ENCODE data around the gene CDCA4. TPM values are rescaled to one million over a fixed set of nuclear protein-coding genes. Genes with fewer than 3 reads are reported as not detected.
"Not testable (repeated sequence)": the region's sequence is repeated elsewhere in the genome, so short reads cannot be mapped to it uniquely, and the experiment has no call there.

Gene CDCA4
- total RNA-seq, 2 donors from 2014 or later = 46.6 to 65.1 TPM

DNA sequence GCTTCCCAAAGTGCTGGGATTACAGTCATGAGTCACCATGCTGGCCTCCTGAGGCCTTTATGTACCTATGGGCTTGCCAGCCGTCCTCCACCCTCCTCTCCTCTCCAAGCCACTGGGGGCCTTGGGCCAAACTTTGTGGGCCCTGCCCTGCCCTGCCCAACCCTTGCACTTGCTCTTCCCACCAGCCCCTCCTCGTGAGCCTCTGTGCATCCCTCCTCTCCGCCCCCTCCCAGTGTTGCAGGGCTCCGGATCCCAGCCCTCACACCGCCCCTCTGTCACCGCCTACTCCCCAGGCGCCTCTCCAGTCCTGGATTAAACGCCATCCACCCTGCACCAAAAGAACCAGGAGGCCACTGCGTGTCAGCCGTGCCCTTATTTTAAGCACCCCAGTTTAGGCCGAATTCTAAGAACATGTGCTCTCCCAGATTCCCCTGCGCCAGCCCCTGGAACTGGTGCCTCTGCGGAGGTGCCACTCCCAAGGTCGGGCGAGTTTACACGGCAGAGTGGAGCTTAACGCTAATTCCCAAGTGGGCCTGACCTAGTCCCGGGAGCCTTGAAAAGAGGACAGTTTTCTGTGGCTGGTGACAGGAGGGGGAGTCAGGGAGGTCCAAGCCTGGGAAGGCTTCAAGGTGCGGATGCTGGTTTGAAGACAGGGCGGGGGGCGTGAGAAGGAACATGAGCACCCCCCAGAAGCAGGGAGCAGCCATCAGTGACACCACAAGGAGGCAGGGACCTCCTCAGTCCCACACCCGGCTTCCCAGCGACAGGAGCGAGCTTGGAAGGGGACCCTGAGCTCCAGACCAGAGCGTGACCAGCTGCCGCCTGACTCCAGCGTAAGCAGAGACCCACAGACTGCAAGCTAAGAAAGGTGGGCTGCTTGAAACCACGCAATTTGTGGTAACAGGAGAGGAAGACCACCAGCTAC, 21.2 kb upstream of the CDCA4 start:
- Mint-ChIP-seq H3K36me3 (ENCODE audit: low read depth) (no peaks in the 10 kb centered on the region), H3K27ac (no peak overlapping the region)

DNA sequence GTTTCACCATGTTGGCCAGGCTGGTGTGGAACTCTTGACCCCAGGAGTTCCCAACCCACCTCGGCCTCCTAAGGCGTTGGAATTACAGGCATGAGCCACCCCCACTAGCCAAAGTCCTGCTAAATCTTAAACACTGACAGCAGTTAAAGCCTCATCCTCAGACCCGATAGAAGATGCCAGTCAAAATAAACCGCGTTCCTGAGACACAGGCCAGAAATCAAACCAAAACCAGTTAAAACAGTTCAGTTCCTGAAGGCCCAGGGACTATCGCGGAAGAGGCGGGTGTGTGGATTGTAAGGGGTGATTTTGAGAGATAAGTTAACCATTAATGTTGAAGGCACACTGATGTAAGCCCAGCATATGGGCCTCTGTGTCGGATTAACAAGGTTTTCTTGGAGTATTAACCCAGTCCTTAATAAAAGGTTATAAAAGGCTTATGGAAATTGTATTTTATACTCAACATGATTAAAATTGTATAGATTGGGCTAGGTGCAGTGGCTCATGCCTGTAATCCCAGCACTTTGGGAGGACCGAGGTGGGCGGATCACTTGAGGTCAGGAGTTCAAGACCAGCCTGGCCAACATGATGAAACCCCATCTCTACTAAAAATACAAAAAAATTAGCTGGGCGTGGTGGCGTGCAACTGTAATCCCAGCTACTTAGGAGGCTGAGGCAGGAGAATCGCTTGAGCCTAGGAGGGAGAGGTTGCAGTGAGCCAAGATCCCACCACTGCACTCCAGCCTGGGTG, 18.7 kb upstream of the CDCA4 start:
- Mint-ChIP-seq H3K4me3 (no peak overlapping the region), H3K36me3 (ENCODE audit: low read depth) (no peaks in the 10 kb centered on the region), H3K27me3 (ENCODE audit: insufficient read depth) (peaks cover 26% of the 10 kb centered on the region), H3K9me3 (no peaks in the 10 kb centered on the region), H3K4me1 (peaks cover 7% of the 10 kb centered on the region), H3K27ac (no peak overlapping the region)
- H3K27ac ChIP-seq (ENCODE audit: low read depth, low read length) = no peak overlapping the region
- H3K4me3 ChIP-seq (ENCODE audit: low read length) = no peak overlapping the region
- H3K9ac ChIP-seq (ENCODE audit: extremely low read depth, low read length, poor library complexity, severe bottlenecking) = no peak overlapping the region
- WGBS, 2 experiments (ENCODE audit: insufficient coverage in 1 of 2, insufficient read length in 1 of 2) = 89 to 90% methylated on average over 12 to 14 of the region's 14 CpGs
- TF ChIP-seq, protein P1, sequence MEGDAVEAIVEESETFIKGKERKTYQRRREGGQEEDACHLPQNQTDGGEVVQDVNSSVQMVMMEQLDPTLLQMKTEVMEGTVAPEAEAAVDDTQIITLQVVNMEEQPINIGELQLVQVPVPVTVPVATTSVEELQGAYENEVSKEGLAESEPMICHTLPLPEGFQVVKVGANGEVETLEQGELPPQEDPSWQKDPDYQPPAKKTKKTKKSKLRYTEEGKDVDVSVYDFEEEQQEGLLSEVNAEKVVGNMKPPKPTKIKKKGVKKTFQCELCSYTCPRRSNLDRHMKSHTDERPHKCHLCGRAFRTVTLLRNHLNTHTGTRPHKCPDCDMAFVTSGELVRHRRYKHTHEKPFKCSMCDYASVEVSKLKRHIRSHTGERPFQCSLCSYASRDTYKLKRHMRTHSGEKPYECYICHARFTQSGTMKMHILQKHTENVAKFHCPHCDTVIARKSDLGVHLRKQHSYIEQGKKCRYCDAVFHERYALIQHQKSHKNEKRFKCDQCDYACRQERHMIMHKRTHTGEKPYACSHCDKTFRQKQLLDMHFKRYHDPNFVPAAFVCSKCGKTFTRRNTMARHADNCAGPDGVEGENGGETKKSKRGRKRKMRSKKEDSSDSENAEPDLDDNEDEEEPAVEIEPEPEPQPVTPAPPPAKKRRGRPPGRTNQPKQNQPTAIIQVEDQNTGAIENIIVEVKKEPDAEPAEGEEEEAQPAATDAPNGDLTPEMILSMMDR (conservative IDR thresholded peaks at IDR 0.05) = no peak
- no peaks in the 10 kb centered on the region for H3K4me1 ChIP-seq (ENCODE audit: control insufficient read depth, insufficient read depth, low read length)
- H3K36me3 ChIP-seq (ENCODE audit: control insufficient read depth, insufficient read depth, low read length) = no peaks in the 10 kb centered on the region
- H3K27me3 ChIP-seq (ENCODE audit: control insufficient read depth, insufficient read depth, low read length, poor library complexity, severe bottlenecking) = peaks cover 11% of the 10 kb centered on the region
- H3K9me3 ChIP-seq (ENCODE audit: control insufficient read depth, low read length) = no peaks in the 10 kb centered on the region
- DNase-seq = no peak

More for the DNA sequence above, 21.2 kb upstream of the CDCA4 start:
- no peak overlapping the region for H3K9ac ChIP-seq (ENCODE audit: extremely low read depth, low read length, poor library complexity, severe bottlenecking)
- no peak overlapping the region for H3K4me3 Mint-ChIP-seq
- DNase-seq = no peak
- no peaks in the 10 kb centered on the region for H3K4me1 ChIP-seq (ENCODE audit: control insufficient read depth, insufficient read depth, low read length)
- no peaks in the 10 kb centered on the region for H3K36me3 ChIP-seq (ENCODE audit: control insufficient read depth, insufficient read depth, low read length)
- H3K9me3 ChIP-seq (ENCODE audit: control insufficient read depth, low read length) = no peaks in the 10 kb centered on the region
- H3K4me1 Mint-ChIP-seq = peaks cover 7% of the 10 kb centered on the region
- peaks cover 9% of the 10 kb centered on the region for H3K27me3 ChIP-seq (ENCODE audit: control insufficient read depth, insufficient read depth, low read length, poor library complexity, severe bottlenecking)
- WGBS, 2 experiments (ENCODE audit: insufficient coverage in 1 of 2, insufficient read length in 1 of 2) = 86 to 92% methylated on average over 22 to 28 of the region's 28 CpGs
- TF ChIP-seq, protein P1 (conservative IDR thresholded peaks at IDR 0.05) = no peak
- no peak overlapping the region for H3K4me3 ChIP-seq (ENCODE audit: low read length)
- H3K27me3 Mint-ChIP-seq (ENCODE audit: insufficient read depth) = peaks cover 25% of the 10 kb centered on the region
- H3K27ac ChIP-seq (ENCODE audit: low read depth, low read length) = no peak overlapping the region
- H3K9me3 Mint-ChIP-seq = no peaks in the 10 kb centered on the region

DNA sequence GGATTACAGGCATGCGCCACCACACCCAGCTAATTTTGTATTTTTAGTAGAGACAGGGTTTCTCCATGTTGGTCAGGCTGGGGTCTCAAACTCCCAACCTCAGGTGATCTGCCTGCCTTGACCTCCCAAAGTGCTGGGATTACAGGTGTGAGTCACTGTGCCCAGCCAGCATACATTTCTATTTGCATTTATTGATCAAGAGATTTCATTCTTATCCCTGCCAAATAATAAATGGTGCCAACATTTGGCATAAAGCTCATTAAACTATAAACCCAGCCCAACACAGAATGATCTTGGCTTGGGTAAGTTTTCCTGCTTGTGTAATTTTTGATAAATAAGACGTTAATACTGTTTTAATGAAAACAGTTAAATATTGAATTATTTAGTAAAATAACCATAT, 14.7 kb upstream of the CDCA4 start:
- 88 to 90% methylated on average over 1 of the region's 2 CpGs for WGBS, 2 experiments (ENCODE audit: insufficient coverage in 1 of 2, insufficient read length in 1 of 2)
- H3K36me3 Mint-ChIP-seq (ENCODE audit: low read depth); H3K9me3 ChIP-seq (ENCODE audit: control insufficient read depth, low read length); H3K27ac Mint-ChIP-seq; DNase-seq; H3K36me3 ChIP-seq (ENCODE audit: control insufficient read depth, insufficient read depth, low read length); H3K4me3 Mint-ChIP-seq; H3K27ac ChIP-seq (ENCODE audit: low read depth, low read length); H3K4me3 ChIP-seq (ENCODE audit: low read length); H3K9me3 Mint-ChIP-seq; H3K9ac ChIP-seq (ENCODE audit: extremely low read depth, low read length, poor library complexity, severe bottlenecking); H3K4me1 ChIP-seq (ENCODE audit: control insufficient read depth, insufficient read depth, low read length): not testable (repeated sequence)
- peaks cover 26% of the 10 kb centered on the region for H3K27me3 ChIP-seq (ENCODE audit: control insufficient read depth, insufficient read depth, low read length, poor library complexity, severe bottlenecking)
- peaks cover 17% of the 10 kb centered on the region for H3K4me1 Mint-ChIP-seq
- peaks cover 35% of the 10 kb centered on the region for H3K27me3 Mint-ChIP-seq (ENCODE audit: insufficient read depth)

Measured in endodermal cell (in vitro differentiated cells).